ENCODE data around the gene NEUROD1.

NEUROD1 gene

GRCh38 chr2:181642086-181642485 lies 38.2 kb downstream of the NEUROD1 start:
- DNase-seq (ENCODE audit: low read depth), result no peak

GRCh38 chr2:181639686-181640085 lies 40.6 kb downstream of the NEUROD1 start:
- no peak for DNase-seq (ENCODE audit: low read depth)

GRCh38 chr2:181632733-181633401 lies 47.5 kb downstream of the NEUROD1 start:
- no peak for DNase-seq (ENCODE audit: low read depth)

- no peak for DNase-seq (ENCODE audit: low read depth)
Observed at GRCh38 chr2:181628590-181629585, 51.4 kb downstream of the NEUROD1 start.

- DNase-seq (ENCODE audit: low read depth), result peak; percentile 49
Observed at GRCh38 chr2:181627545-181627944, 52.8 kb downstream of the NEUROD1 start.

GRCh38 chr2:181626671-181627070 lies 53.6 kb downstream of the NEUROD1 start:
- no peak for DNase-seq (ENCODE audit: low read depth)

Data from fibroblast of gingiva (primary cell).